GM23338 (cell line): ENCODE results near the gene MLPH. TPM values are rescaled to one million over a fixed set of nuclear protein-coding genes. Genes with fewer than 3 reads are reported as not detected.

Experiments used
- ATAC-seq: fragments of 200-7000 bp; cut with Tn5 transposase; 3 replicates; pipeline ENCODE4 v1.9.1; 2020
- DNase-seq: peaks from one replicate; pipeline ENCODE4 v3.0.0-alpha.2; 2015; ENCODE audit warnings: low spot score
- H2AFZ ChIP-seq: fragments of 200-600 bp; sonication (generic); 2 replicates; pipeline ENCODE4 v1.8.0; 2016; ENCODE audit warnings: antibody characterized with exemption, mild to moderate bottlenecking, moderate library complexity
- H3F3A ChIP-seq: fragments of 200-600 bp; sonication (generic); replicated peaks from 2 replicates; pipeline ENCODE4 v1.8.0; 2017; ENCODE audit warnings: antibody characterized with exemption, mixed run types, low read depth
- H3K27ac ChIP-seq: fragments of 200-600 bp; sonication (generic); 2 replicates; pipeline ENCODE4 v1.6.1; 2016; ENCODE audit warnings: low read depth
- H3K27me3 ChIP-seq: fragments of 200-600 bp; sonication (generic); 2 replicates; pipeline ENCODE4 v1.8.0; 2016; ENCODE audit warnings: mild to moderate bottlenecking, mixed run types, moderate library complexity; ENCODE audit not compliant: insufficient read depth
- H3K36me3 ChIP-seq: fragments of 200-600 bp; sonication (generic); 2 replicates; pipeline ENCODE4 v1.8.0; 2016; ENCODE audit warnings: mild to moderate bottlenecking; ENCODE audit not compliant: insufficient read depth
- H3K4me1 ChIP-seq: fragments of 200-600 bp; sonication (generic); 2 replicates; pipeline ENCODE4 v1.8.0; 2016; ENCODE audit warnings: mild to moderate bottlenecking, moderate library complexity; ENCODE audit not compliant: insufficient read depth
- H3K4me2 ChIP-seq: fragments of 200-600 bp; sonication (generic); 2 replicates; pipeline ENCODE4 v1.7.1; 2017; ENCODE audit warnings: mixed run types
- H3K4me3 ChIP-seq: fragments of 200-600 bp; sonication (generic); 2 replicates; pipeline ENCODE4 v1.6.1; 2016; ENCODE audit warnings: mixed run types
- H3K79me2 ChIP-seq: fragments of 200-600 bp; sonication (generic); replicated peaks from 2 replicates; pipeline ENCODE4 v1.8.0; 2017; ENCODE audit warnings: mild to moderate bottlenecking; ENCODE audit not compliant: insufficient read depth
- H3K9me2 ChIP-seq: fragments of 200-600 bp; sonication (generic); 2 replicates; pipeline ENCODE4 v1.8.0; 2017; ENCODE audit not compliant: insufficient read depth
- H4K20me1 ChIP-seq: fragments of 200-600 bp; sonication (generic); replicated peaks from 2 replicates; pipeline ENCODE4 v1.8.0; 2017; ENCODE audit warnings: mild to moderate bottlenecking; ENCODE audit not compliant: insufficient read depth
- H3K27ac Mint-ChIP-seq: 2 replicates; pipeline ENCODE4 v1.8.0; 2020; ENCODE audit warnings: inconsistent platforms, mild to moderate bottlenecking, moderate library complexity, mixed read lengths
- H3K27me3 Mint-ChIP-seq: 3 replicates; pipeline ENCODE4 v1.8.0; 2022; ENCODE audit warnings: low read depth, mild to moderate bottlenecking, moderate library complexity, mixed read lengths, inconsistent platforms; ENCODE audit not compliant: insufficient read depth, poor library complexity
- H3K36me3 Mint-ChIP-seq: 3 replicates; pipeline ENCODE4 v1.8.0; 2021; ENCODE audit warnings: low read depth, mild to moderate bottlenecking, inconsistent platforms, moderate library complexity, mixed read lengths
- H3K4me1 Mint-ChIP-seq: 3 replicates; pipeline ENCODE4 v1.8.0; 2020; ENCODE audit warnings: mild to moderate bottlenecking, inconsistent platforms, mixed read lengths
- H3K4me3 Mint-ChIP-seq: 3 replicates; pipeline ENCODE4 v1.8.0; 2021; ENCODE audit warnings: moderate library complexity, mild to moderate bottlenecking, inconsistent platforms, mixed read lengths
- H3K9me3 Mint-ChIP-seq: 3 replicates; pipeline ENCODE4 v1.8.0; 2020; ENCODE audit warnings: moderate library complexity, mild to moderate bottlenecking, inconsistent platforms, mixed read lengths
- CREB1 ChIP-seq: fragments of 250-450 bp; sonication (Bioruptor Pico); IDR thresholded peaks from 2 replicates; pipeline ENCODE4 v1.5.0; 2020; ENCODE audit warnings: low read depth, mild to moderate bottlenecking, moderate library complexity
- EZH2 ChIP-seq: fragments of 200-600 bp; sonication (generic); IDR thresholded peaks from one replicate; pipeline ENCODE4 v1.8.0; 2017; ENCODE audit warnings: antibody characterized with exemption, mild to moderate bottlenecking, low read depth; ENCODE audit not compliant: unreplicated experiment
- JUNB ChIP-seq: IDR thresholded peaks from one replicate; pipeline ENCODE4 v1.6.1; 2016; ENCODE audit warnings: antibody characterized with exemption; ENCODE audit not compliant: unreplicated experiment
- NANOG ChIP-seq: IDR thresholded peaks from 2 replicates; pipeline ENCODE4 v1.6.1; 2016; ENCODE audit warnings: antibody characterized with exemption, borderline replicate concordance
- ZNF114 ChIP-seq: fragments of 250-450 bp; sonication (Bioruptor Pico); IDR thresholded peaks from 2 replicates; pipeline ENCODE4 v1.5.0; 2020; ENCODE audit warnings: mild to moderate bottlenecking, moderate library complexity
- ZNF331 ChIP-seq: fragments of 250-450 bp; sonication (Bioruptor Pico); IDR thresholded peaks from 2 replicates; pipeline ENCODE4 v1.5.0; 2020; ENCODE audit warnings: low read depth, mild to moderate bottlenecking, moderate library complexity
- ZNF462 ChIP-seq: fragments of 250-450 bp; sonication (Bioruptor Pico); IDR thresholded peaks from 2 replicates; pipeline ENCODE4 v1.5.0; 2020; ENCODE audit warnings: mild to moderate bottlenecking, moderate library complexity
- polyA plus RNA-seq: library from polyadenylated mRNA; unstranded; fragments of >200 nt; fragmentation: Nextera tagmentation; extraction: Ambion mirVana; gene quantifications from 2 replicates; pipeline ENCODE4 v1.2.1, GENCODE V29; 2016
- total RNA-seq: library from RNA; depleted of rRNA; stranded (reverse); fragments of >200 nt; shearing (Covaris generic); gene quantifications from 2 replicates; pipeline ENCODE4 v1.2.3, GENCODE V29; 2014

Gene MLPH
- total and polyA plus RNA-seq, 2 experiments from 2014 or later, result 13.6 to 16.5 TPM

DNA sequence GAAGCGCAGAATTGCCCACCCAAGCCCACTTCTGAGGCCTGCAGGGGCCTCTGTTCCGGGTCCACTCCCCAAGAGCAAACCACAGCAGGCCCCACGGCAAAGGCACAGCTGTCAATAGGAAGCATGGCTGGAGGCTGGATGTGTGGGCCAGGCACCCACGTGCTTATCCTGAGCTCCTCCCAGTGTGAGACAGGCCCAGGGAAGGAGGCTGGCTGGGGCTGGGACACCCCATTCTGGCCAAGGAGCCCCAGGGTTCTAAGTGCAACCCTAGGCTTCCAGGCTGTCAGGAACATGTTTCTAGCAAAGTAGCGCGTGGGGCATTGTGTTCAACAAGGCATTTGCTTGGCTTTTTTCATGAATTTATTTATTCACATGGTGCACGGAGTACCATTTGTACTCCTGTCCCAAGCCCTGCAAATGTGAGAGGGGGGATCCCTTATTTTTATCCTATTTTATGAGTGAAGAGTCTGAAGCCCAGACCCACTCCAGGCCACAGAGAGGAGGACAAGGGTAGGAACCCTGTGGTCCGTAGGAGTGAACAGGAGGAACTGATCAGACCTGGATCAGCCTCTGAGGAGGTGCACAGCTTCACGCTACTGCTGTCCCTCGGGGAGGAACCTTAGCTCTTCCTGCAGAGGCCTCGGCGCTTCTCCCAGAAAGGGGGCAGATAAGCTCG, 109.6 kb downstream of the MLPH start (continued):
- TF ChIP-seq ZNF462 (CRISPR knock-in tag), result no peak
- no peak for TF ChIP-seq EZH2

DNA sequence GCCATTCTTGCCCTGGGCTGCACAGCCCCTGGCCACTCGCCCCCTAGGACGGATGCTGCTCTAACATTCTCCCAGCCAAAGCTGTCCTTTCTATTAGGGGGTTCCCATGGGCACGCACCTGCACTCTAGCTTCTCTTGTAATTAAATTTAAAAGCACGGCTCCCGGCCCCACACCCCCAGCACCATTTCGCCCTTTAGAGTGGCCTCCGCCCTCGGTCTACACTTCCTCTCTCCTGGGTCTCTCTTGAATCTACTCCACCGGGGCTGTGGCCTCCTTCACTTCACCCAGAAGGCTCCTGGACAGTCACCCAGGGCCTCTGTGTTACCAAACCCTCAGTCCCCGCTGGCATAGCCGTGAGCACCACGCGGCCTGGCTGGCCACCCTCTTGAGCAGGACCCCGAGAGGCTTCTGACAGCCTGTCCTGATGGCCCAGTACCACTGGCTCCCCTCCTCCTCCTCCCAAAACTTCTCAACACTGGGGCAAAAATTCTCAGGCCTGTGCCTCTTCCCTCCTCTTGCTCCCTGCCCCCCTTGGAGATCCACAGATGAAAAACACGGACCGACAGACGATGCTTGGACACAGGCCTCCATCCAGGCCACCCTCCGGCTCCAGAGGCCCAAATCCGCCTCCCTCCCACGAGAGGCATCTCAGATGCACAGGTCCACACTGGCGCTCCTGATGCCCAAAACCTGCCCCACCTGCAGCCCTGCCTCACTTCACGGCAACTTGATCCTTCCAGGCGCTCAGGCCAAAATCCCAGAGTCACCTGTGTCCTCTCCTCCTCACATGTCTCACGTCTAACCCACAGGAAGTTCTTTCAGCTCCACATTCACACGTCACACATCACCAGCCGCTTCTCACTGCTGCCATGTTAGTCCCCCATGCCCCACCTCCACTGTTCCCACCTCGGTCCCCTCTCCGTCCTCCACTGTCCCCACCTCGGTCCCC, 110.4 kb downstream of the MLPH start:
- Mint-ChIP-seq H3K36me3 (peaks cover 3% of the 10 kb centered on the region; the same call in 1 of the 3 replicates), H3K4me3 (no peak overlapping the region), H3K27ac (no peak overlapping the region), H3K4me1 (peaks cover 73% of the 10 kb centered on the region), H3K27me3 (peaks cover 19% of the 10 kb centered on the region), H3K9me3 (no peaks in the 10 kb centered on the region; the same call in 2 of the 3 replicates)
- H3K27me3 ChIP-seq, result no peaks in the 10 kb centered on the region
- no peak overlapping the region; the same call in 1 of the 2 replicates for H3K4me2 ChIP-seq
- no peaks in the 10 kb centered on the region for H4K20me1 ChIP-seq
- H3K4me1 ChIP-seq, result peaks cover 35% of the 10 kb centered on the region
- H3K79me2 ChIP-seq, result no peaks in the 10 kb centered on the region
- 0 out of 2 replicates have a peak, but pooled peaks cover 11% of the 10 kb centered on the region for H3F3A ChIP-seq
- no peak overlapping the region; the same call in 1 of the 2 replicates for H2AFZ ChIP-seq
- no peak for ATAC-seq
- H3K4me3 ChIP-seq, result no peak overlapping the region
- DNase-seq, result no peak
- H3K9me2 ChIP-seq, result no peaks in the 10 kb centered on the region
- no peaks in the 10 kb centered on the region for H3K36me3 ChIP-seq
- H3K27ac ChIP-seq, result no peak overlapping the region
- no peak for TF ChIP-seq ZNF331 (CRISPR knock-in tag)
- TF ChIP-seq NANOG, result no peak
- TF ChIP-seq CREB1 (CRISPR knock-in tag), result no peak
- TF ChIP-seq ZNF462 (CRISPR knock-in tag), result no peak
- no peak for TF ChIP-seq ZNF114 (CRISPR knock-in tag)
- TF ChIP-seq JUNB, result no peak
